Bronchial epithelial cell (primary cell): ENCODE data around the gene SCYL2. TPM values are rescaled to one million over a fixed set of nuclear protein-coding genes. Genes with fewer than 3 reads are reported as not detected.

Experiments used
- DNase-seq: peaks from one replicate; pipeline ENCODE4 v3.0.0-alpha.2; 2010; ENCODE audit warnings: low read depth
- FAIRE-seq: peaks from 2 replicates; lab custom pipeline; 2011; peaks lifted over from hg19 to GRCh38; lab: Jason Lieb, UNC
- H3K27me3 ChIP-seq: 2 replicates; pipeline ENCODE4 v1.5.1; 2011; ENCODE audit warnings: low read length; ENCODE audit not compliant: control insufficient read depth, insufficient read depth
- H3K36me3 ChIP-seq: 2 replicates; pipeline ENCODE4 v1.5.1; 2011; ENCODE audit warnings: low read length; ENCODE audit not compliant: control insufficient read depth, insufficient read depth
- H3K4me3 ChIP-seq: 2 replicates; pipeline ENCODE4 v1.5.1; 2011; ENCODE audit warnings: mild to moderate bottlenecking, low read depth, low read length, control low read depth
- total RNA-seq: library from RNA; depleted of rRNA; stranded (reverse); fragments of >200 nt; gene quantifications from 2 replicates; pipeline ENCODE4 v1.2.1, GENCODE V29; 2014
- TF ChIP-seq, protein P1 (sequence below): IDR thresholded peaks from 2 replicates; pipeline ENCODE4 v1.5.1; 2011; ENCODE audit warnings: mild to moderate bottlenecking, moderate library complexity, low read length, control low read depth, inconsistent platforms; ENCODE audit not compliant: insufficient read depth, severe bottlenecking

The SCYL2 gene
- total RNA-seq, 1 donor from 2014 or later, result 29.5 TPM

DNA sequence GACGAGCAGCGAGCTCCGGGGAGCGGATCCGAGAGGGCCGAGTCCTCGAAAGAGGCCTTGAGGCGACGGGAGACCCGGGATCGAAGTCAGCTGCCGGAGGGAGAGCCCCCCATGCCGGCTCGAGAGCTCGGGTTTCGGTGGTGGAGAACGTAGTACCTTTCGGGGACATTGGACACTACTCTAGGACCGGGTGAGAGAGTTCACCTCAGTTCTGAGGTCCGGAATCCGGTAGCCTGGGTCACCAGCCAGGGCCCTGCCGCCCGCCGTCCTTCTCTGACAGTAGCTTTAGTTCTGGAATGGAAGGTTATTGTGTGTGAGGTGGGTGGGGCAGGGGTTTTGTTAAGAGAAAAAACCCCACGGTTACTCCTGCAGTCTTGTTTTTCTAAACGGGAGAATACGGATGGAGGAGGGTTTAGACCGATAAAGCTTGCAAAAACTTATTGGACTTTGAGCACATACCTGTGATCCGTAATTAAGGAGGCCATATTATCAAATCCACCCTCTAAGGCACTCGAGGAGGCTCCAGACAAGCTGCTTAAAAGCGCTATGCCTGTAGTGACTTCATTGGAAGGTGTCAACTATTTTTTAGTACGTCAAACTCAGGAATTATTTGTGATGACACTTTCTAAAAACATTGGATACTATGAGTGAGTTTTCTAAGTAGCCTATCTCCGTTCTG lies 765 bp downstream of the SCYL2 start:
- peak; percentile 39 for DNase-seq
- peak overlapping the region; percentile 75 for H3K4me3 ChIP-seq
- H3K27me3 ChIP-seq, result no peaks in the 10 kb centered on the region
- no peak for FAIRE-seq
- TF ChIP-seq, protein P1, sequence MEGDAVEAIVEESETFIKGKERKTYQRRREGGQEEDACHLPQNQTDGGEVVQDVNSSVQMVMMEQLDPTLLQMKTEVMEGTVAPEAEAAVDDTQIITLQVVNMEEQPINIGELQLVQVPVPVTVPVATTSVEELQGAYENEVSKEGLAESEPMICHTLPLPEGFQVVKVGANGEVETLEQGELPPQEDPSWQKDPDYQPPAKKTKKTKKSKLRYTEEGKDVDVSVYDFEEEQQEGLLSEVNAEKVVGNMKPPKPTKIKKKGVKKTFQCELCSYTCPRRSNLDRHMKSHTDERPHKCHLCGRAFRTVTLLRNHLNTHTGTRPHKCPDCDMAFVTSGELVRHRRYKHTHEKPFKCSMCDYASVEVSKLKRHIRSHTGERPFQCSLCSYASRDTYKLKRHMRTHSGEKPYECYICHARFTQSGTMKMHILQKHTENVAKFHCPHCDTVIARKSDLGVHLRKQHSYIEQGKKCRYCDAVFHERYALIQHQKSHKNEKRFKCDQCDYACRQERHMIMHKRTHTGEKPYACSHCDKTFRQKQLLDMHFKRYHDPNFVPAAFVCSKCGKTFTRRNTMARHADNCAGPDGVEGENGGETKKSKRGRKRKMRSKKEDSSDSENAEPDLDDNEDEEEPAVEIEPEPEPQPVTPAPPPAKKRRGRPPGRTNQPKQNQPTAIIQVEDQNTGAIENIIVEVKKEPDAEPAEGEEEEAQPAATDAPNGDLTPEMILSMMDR, result no peak
- no peaks in the 10 kb centered on the region for H3K36me3 ChIP-seq

DNA sequence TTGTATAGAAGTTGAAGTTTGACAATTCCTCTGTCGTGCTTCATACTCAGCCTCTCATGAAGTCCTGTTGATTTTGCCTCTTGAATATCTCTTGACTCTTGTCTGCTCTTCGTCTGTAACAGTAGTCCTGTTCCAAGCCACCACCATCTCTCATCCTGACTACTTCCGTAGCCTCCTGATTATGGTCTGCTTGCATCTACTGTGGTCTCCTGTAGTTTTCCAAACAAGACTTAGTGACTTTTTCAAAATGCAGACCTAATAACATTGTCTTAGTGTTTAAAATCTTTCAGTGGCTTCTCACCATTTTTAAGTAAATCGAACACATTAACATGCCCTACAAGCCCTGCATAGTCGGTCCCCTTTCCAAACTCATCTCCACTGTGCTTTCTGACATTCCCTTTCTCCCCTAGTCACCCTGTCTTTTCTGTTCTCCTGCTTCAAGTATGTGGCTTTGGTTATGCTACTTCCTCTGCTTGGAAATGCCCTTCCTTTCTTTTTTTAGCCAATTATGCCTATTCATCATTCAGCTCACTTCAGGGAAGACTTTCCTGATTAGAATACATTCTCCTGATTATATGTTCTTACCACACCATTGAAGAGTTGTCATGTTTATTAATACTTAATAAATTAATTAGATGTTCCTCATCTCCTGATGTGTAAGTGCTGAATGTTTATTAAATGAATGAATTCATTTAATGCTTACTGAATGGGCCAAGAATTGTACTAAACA lies 2.0 kb downstream of the SCYL2 start:
- Histone ChIP-seq H3K36me3 (no peaks in the 10 kb centered on the region), H3K4me3 (peak overlapping the region; percentile 75), H3K27me3 (no peaks in the 10 kb centered on the region)
- no peak for FAIRE-seq
- DNase-seq, result peak; percentile 14
- TF ChIP-seq, protein P1, result no peak

DNA sequence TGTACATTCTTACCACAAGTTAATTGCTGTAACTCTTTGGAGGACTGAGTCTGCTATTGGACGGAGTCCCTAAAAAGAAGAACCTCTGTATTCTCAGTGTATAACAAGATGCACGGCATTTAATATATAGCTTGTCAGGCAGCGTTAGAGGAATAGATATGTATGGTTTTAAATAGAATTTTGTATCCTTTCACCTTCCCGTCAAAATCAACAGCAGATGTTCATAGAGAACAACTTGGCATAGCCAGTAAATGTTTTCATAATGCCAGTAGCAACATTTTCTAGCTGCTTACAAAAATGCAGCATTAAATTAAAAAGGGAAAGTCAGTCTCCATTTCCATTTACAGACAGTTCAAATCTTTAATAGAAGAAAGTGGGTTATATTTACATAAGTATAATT lies 6.8 kb downstream of the SCYL2 start:
- Histone ChIP-seq H3K4me3 (no peak overlapping the region), H3K27me3 (no peaks in the 10 kb centered on the region), H3K36me3 (no peaks in the 10 kb centered on the region)
- DNase-seq, result no peak
- TF ChIP-seq, protein P1, result no peak
- no peak for FAIRE-seq

DNA sequence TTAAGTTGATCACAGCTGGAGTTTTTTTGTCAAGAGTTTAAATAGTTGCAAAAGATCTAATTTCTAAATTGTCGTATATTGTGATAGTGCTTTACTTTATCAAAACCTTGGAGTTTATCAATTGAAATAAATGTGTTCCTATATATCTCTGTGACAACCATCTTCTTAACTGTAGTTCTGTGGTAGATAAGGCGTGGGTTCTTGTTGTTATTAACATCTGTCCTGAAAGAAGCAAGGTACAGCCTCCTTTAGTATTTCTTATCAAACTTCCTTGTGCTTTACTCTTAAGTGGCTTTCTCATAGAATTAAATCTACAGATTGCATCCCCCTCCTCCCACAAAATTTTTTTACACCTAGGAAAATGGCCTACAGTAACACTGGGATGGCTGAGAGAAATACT lies 7.3 kb downstream of the SCYL2 start:
- FAIRE-seq, result no peak
- no peaks in the 10 kb centered on the region for H3K27me3 ChIP-seq
- DNase-seq, result no peak
- TF ChIP-seq, protein P1, result no peak
- no peak overlapping the region for H3K4me3 ChIP-seq
- H3K36me3 ChIP-seq, result no peaks in the 10 kb centered on the region

DNA sequence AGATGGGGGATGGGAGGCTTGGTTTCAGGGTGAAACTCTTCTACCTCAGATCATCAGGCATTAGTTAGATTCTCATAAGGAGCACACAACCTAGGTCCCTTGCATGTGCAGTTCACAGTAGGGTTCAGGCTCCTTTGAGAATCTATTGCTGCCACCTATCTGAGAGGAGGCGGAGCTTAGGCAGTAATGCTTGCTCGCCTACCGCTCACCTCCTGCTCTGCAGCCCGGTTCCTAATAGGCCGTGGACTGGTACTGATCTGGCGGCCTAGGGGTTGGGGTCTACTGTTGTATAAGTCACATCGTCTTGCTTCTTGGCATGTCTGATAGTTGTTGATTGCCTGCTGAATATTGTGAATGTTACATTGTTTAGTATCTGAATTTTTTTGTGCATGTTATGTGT lies 12.2 kb downstream of the SCYL2 start:
- DNase-seq, result no peak
- Histone ChIP-seq H3K27me3 (no peaks in the 10 kb centered on the region), H3K4me3 (no peak overlapping the region), H3K36me3 (no peaks in the 10 kb centered on the region)
- FAIRE-seq, result peak; percentile 23
- TF ChIP-seq, protein P1, result no peak
